HG02870 (cell line): ENCODE data around the gene TTLL12.

Source experiments
- ATAC-seq: cut with Tn5 transposase; IDR thresholded peaks from one replicate; pipeline ENCODE4 v1.9.1; 2021; ENCODE audit warnings: mild to moderate bottlenecking, moderate library complexity; ENCODE audit not compliant: unreplicated experiment

The TTLL12 gene

DNA sequence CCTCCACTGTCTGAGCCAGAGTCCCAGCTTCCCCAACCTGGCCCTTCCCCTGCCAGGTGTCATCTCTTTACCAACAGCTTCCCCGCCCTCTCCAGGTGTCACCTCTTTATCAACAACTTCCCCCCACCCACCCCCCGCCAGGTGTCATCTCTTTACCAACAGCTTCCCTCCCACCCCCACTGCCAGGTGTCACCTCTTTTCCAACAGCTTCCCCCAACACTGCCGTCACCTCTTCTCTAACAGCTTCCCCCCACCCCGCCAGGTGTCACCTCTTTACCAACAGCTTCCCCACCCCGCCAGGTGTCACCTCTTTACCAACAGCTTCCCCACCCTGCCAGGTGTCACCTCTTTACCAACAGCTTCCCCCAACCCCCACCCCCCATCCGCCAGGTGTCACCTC is 29.8 kb upstream of the TTLL12 start:
- ATAC-seq = no peak

DNA sequence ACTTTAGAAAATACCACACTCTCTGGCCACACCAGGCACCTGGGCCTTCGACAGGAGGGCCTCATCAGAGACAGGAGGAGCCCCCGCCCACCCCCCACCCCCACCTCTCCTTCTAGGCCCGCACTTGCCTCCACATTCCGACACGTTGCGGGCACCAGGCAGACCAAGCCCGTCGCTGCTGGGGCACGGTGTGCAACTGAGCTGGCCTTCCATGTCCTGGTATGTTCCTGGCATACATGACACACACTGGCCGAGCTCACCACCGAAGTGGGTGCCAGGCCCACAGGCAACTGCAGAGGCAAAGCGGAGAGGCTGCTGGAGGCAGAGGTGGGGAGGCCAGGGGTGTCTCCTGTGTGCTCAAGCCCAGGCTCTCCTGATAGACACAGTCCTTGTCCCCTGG is 27.0 kb upstream of the TTLL12 start:
- no peak for ATAC-seq

DNA sequence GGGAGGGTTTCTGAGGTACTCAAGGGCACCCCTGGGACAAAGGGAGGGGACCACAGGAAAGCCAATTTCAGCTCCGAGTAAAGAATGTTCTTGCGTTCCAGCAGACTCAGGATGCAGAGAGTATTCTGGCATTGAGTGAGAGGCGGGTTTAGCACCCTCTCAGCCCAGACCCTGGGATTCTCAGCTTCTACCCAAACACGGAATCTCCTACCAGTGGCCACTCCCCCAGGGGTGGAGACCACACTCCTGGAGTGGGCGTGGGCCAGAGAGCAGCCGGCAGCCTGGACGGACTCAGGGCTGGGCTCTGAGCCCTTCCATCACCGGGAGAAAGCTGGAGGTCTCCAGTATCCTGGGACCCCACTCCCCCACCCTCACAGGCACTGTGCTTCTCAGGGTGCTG is 26.1 kb upstream of the TTLL12 start:
- ATAC-seq = no peak

DNA sequence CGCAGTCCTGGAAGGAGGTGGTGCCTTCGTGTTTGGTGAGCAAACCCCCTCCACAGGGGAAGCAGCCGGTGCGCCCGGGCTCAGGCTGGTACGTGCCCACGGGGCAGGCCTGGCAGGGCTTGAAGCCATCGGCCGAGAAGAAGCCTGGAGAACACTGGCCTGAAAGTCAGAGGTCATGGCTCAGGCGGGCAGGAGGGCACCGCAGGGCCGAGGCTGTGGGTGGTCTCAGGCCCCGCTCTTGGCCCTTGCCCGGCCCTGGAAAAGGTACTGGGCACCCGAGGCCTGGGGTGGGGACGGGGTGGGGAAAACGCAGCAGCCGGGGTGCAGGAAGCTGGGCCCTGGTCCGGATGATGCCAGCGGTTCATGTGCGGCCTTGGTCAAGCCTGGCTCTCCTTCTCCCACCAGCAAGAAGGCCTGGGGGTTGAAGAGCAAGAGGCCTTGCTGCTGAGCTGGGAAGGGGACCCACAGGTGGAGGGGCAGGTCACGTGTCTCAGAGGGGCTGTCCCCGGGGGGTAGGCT is 25.6 kb upstream of the TTLL12 start:
- ATAC-seq = no peak

DNA sequence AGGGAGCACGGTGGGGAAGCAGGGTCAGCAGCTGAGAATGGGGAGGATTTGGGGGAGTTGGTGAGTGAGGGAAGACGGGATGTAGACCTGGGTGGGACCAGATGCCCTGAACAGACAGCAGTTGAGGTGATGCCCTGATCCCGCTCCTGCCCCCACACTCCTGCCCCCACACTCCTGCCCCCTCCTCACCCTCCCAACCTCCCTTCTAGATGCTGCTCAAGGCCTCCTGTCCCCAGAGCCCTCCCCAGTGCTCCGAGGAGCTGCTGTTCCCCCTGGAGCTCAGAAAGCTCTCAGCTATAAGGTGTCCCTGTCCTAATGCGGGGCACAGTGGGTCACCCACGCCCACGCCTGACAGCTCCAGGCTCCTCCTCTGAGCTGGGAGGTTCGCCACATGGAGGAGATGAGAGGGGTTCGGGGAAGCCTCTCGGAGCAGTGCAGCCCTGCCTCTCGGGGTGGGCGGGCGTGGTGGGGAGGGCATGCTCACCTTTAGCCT is 25.1 kb upstream of the TTLL12 start:
- no peak for ATAC-seq

DNA sequence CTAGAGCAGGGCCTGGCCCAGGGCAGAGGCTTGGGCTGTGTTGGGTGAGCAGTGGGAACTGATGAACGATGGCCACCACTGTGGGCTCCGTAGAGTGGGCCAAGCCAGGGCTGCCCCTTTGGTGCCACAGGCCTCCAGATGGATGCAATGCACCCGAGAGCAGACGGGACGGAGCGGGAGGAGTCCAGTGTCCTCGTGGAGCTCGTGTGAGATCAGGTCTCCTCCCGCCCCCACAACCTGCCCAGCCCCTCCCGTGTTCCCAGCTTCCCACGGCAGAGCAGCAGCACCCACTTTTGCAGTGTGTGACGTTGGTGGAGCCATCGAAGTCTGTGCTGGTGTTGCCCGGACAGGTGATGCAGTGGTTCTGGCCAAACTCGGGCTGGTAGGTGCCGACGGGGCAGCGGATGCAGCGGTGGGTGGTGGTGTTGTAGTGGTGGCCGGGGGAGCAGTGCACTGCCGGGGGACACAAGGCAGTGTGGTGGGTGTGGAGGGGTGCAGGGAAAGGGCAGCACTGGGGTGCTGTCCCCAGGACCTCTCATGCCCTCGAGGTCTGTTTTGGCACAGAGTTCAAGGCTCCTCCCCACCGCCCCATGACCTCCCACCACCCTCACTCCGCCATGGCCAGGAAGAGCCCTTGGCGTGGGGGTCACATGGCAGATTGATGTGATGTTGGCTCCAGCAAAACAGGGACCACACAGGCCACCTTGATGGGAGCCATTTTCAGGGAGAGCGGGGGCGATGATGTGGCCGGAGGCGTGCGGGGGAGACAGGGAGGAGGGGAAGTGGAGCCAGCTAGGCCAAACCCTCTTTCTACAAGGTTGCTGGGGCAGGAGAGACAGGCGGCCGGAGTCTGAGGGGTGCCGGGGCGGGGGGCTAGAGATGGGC is 23.9 kb upstream of the TTLL12 start:
- no peak for ATAC-seq

DNA sequence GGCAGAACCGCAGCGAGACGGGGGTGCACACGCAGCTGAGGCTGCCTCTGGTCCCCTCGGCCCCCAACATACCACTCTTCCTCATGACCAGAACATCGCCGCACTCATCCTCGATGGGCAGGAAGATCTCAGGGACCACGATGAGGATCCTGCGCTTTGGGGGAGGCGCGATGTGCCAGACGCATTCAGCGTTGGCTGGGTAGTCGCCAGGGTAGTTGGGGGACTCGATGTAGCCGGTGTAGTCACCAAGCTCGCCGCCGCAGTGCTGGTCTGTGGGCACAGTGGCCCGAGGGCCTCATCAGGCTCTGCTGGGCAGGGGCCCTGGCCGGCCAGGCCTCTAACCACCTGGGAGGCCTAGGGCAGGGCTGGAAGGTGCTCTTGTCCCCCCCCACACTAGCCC is 23.0 kb upstream of the TTLL12 start:
- ATAC-seq = no peak

DNA sequence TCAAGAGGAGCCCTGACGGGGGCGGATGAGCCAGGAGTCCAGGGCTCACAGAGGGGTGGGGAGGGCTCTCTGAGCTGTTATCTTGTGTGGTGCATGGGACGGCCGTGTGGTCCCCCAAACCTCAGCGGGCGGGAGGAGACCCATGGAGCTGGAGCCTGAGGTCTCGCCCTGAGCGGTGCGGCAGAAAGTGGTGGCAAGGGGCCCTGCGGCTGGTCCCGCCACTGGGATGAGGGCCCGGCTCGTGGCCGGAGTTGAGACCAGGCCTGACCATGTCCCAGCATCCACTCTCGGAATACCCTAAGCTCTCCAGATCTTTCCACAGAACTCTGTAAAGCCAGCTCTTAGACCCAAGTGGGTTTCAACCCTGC is 22.6 kb upstream of the TTLL12 start:
- no peak for ATAC-seq

DNA sequence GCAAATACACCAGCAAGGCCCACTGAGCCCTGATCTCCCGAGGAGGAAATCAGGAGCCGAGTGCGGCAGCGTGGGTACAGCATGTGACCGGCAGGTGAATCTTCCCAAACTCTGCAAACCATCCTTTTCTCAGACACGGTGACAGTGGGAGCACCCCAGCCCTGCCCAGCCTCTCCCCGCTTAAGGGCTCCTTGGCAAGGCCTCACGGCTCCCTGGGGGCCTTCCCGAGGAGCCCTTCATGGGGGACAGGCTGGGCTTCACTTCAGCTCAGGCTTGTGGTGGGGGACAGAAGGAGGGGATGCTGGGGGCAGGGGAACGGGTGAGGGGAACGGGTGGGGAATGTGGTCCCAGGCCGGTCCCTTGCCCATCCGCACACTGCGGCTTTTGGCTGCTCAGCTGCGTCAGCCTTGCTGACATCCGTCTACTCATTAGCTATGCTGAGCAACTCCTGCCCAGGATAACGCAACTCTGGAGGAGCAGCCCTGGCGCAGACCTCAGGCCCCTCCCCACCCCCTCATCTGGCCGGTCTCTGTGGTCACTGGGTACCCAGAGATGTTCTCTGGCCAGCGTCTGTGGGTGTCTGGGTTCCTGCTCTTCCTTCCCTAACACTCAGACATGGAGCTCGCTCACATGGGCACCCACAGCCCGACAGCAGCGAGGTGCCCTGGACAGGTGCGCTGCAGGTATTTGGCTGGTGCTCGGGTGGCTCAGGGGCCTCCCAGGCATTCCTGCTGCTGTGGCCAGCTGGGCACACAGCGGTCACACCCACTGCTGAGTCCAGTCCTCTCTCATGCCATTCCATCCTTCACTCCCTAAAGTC is 22.0 kb upstream of the TTLL12 start:
- ATAC-seq = no peak

DNA sequence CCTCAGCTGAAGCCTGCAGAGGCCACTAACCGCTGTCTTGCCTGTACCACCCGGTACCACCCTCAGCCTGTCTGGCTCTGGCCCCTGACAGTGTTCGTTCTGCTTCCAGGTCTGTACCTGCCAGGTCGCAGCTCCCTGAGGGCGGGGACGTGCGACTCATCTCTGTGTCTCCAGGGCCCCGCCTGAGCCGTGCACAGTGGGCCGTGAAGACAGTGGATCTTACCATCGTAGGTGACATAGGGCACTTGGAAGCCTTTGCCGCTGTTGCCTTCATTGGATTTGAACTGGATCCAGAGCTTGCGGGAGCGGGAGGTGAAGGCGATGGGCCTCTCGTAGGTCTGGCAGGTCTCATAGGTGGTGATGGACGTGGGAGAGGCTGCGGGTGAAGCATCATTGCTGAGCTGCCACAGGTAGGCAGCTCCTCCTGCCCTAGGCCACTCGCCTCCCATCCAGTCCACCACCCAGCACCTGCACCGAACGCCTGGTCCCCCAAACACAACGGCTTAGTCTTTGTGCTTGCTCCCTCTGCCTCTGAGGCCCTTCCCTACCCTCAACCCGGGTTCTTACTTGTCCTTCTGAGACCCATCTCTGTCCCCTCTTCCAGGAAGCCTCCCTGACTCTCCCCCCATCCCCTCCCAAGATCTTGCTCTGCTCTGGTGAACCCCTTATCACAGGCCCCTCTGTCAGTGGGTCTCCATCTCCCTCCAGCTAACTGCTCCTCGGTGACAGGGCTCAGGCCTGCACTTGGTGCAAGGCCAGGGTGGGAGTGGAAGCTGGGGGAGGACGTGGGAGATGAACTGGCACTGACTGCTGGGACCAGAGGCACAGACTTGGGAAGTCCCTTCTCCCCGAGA is 21.1 kb upstream of the TTLL12 start:
- ATAC-seq = no peak

DNA sequence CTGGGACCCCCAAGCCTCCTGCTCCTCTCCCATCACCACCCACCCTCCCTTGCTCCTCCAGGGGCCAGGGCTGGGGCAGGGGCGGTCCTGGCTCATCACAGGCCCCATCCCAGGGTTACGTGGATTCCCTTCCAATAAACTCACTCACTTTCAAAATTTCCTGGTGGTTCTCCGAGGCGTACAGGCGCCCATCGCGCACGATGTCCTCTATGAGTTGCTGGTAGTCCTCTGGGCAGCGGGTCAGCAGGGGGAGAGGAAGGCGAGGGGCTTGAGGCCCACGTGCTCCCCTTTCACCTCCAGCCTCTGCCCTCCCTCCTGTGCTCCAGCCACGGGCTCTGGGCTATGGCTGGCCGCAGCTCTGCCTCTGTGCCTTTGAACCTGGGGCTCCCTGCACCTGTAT is 20.5 kb upstream of the TTLL12 start:
- no peak for ATAC-seq

DNA sequence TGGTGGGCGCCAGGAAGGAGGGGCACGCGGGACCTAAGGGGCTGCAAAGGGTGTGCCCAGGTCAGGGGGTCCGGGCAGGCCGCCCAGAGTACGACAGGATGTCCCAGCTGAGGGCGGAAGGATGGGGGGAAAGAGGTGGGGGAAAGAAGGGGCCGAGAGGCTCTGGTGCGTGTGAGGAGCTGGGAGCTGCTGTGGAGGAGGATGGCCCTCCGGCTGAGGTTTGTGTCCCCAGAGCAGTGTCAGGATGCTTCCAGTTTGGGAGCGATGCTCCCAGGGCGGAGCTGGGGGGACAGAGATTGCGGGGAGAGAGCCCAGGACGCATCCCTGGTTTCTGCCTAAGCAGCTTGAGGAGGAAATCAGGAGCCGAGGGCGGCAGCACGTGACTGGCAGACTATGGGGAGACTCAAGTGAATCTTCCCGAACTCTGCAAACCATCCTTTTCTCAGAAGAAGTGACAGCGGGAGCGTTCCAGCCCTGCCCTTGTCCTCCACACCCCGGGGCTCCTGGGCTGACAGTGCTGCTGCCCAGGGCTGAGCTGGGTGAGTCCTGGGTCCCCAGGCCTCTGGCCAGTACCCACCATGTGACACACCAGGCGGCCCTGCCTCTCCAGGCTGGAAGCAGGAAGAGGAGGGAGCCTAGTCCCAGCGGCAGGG is 19.7 kb upstream of the TTLL12 start:
- no peak for ATAC-seq

DNA sequence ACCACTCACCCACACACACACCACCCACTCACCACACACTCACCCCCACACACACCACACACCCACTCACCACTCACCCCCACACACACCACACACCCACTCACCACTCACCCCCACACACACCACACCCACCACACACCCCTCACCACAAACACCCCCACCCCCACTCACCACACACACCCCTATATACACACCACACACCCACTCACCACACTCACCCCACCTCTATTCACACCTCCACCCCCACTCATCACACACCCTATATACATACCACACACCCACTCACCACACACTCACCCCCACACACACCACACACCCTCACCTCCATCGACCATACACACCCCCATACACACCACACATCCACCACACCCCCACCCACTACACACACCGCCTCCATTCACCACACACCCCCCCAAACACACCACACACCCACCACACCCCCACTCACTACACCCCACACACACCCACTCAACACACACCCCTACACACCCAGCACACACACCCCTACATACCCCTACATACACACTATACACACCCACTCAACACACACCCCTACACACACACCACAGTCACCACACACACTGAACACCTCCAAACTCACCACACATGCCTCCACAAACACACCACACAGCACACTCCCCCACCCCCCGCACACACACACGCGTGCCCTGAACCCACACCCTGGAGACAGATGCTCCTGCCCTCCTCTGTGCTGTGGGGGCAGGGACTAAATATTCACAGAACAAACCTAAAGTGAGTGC is 19.0 kb upstream of the TTLL12 start:
- ATAC-seq = no peak

DNA sequence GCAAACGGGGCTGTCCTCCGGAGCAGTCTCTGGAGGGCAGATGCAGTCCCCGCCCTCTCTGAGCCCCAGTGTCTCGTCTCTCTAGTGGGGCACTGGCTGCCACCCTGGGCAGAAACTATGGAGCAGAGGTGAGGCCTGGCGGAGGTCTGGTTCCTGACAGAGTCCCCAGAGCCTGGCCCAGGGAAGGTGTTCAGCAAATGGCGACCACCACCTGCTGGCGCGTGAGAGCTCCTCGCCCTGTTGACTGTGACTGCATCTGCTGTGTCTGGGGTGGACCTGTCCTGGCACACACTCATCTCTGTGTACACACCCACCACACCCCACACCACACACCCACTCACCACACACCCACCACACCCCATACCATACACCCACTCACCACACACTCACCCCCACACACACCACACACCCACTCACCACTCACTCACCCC is 18.3 kb upstream of the TTLL12 start:
- ATAC-seq = no peak

DNA sequence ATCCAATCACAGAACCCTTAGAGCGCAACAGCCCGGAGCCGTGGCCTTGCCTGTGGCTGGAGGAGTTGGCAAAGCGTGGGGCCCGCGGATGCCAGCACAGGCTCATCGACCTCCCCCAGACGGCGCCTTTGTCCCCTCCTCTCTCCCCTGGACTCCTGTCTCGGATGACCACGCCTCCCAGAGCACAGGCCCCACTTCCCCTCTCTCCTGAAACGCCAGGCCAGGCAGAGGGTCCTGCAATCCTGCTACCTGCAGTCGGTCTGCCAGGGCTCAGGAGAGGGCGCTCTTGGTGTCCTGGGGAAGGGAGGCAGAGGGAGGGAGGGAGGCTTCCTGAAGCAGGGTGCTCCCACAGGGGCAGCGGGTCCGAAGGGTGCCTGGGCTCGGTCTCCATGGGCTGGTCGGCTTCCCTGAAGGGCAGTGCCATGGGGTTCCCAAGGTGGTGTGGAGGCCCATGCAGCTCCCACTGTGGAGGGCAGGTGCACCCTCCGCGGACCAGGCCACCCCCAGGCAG is 16.6 kb upstream of the TTLL12 start:
- ATAC-seq = no peak

DNA sequence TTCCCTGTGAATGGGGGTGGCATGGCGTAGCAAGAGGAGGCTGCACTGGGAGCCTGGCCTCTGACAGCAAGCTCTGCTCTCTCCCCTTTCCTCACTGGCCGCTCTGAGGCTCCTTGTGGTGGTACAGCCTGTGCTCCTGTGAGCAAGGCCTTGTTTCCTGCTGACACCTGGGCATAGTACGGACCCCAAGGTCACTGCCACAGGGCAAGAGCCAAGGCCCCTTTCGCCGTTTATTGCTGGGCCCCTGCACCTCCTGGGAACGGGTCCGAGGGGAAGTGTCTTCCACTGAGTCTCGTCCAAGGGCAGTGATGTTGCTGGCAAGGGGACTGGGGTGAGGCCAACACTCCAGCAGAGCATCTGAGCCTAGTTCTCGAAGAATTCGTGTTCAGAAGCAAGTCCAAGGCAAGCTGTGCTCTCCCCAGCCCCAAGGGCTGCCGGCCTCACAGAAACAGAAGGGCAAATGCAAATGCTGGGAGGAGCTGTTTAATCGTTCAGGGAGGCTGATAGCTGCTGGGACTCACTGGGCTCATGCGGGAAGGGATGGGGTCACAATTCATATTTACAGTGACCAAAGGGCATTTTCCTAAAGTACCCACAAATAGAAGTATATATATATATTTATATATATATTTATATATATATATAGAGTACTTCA is 15.9 kb upstream of the TTLL12 start:
- no peak for ATAC-seq

DNA sequence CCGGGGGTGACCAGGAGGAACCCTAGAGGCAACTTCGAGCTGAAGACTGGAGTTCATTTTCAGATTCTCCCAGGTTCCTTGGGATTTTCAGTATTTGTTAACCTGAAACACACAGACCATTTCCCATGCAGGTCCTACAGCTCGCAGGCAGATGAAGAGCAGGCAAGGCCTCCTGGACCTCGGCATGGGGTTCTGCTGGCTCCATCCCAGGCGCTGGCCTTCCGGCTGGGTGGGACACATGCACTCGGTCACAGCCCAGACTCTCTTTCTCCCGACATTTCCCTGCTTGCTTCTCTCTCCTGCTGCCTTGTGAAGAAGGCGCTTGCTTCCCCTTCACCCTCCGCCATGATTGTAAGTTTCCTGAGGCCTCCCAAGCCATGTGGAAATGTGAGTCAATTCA is 15.4 kb upstream of the TTLL12 start:
- ATAC-seq = no peak

DNA sequence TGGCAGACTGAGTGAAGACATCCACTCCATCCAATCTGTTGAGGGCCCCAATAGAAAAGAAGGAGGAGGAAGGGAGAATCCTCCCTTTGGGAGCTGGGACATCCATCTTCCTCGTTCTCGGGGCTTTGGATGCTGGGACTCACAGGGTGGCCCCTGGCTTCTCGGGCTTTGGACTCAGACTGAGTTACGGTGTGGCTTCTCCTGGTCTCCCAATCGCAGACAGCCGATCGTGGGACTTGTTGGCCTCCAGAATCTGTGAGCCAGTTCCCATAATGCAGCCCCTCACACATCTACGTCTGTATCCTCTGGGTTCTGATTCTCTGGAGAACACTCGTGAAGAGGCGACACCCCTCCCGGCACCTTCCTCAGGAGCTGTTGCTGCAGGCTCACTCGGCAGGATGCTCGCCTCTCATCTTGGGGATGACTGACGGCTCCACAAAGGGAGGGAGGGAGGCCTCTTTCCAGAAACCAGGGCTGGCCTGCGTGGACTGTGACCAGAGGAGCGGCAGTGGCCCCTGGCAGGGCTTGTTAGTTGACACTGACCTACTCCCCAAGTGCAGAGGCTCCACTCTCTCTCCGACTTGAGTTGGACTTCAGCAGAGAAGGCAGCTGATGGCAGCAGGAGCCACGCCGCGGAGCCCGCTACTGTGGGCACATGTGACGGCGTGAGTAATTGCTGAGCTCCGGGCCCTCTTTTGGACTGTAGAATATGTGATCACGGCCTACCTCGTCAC is 14.7 kb upstream of the TTLL12 start:
- no peak for ATAC-seq
